ENCODE measurements around the gene SNRPA. TPM values are rescaled to one million over a fixed set of nuclear protein-coding genes. Genes with fewer than 3 reads are reported as not detected.
A peak's percentile ranks its signal among the peaks of the same experiment; 100 is the strongest.

The SNRPA gene
- total and polyA plus RNA-seq, 2 of the 13 experiments (the other 11 are each of a cell fraction or from before 2014, with no cell fraction given), result 59.6 to 162 TPM

- no peak for TF ChIP-seq ZMAT5 (CRISPR knock-in tag; IDR thresholded peaks at IDR 0.05; ENCODE audit: borderline replicate concordance, low read depth)
- TF ChIP-seq FOXA3 (CRISPR knock-in tag; IDR thresholded peaks at IDR 0.05), result peak; percentile 48; the same call in 1 of the 2 replicates
- TF ChIP-seq ZNF577 (CRISPR knock-in tag; IDR thresholded peaks at IDR 0.05; ENCODE audit: borderline replicate concordance, low read depth), result no peak
- TF ChIP-seq SIX1 (CRISPR knock-in tag; IDR thresholded peaks at IDR 0.05; ENCODE audit: borderline replicate concordance), result no peak
- no peak for TF ChIP-seq MED8 (CRISPR knock-in tag; IDR thresholded peaks at IDR 0.05; ENCODE audit: insufficient replicate concordance)
- no peak for TF ChIP-seq HIVEP1 (CRISPR knock-in tag; IDR thresholded peaks at IDR 0.05)
- TF ChIP-seq ARHGAP35 (CRISPR knock-in tag; IDR thresholded peaks at IDR 0.05; ENCODE audit: borderline replicate concordance), result no peak
- no peak for TF ChIP-seq KAT7 (CRISPR knock-in tag; IDR thresholded peaks at IDR 0.05; ENCODE audit: borderline replicate concordance)
- TF ChIP-seq THAP8 (CRISPR knock-in tag; IDR thresholded peaks at IDR 0.05; ENCODE audit: borderline replicate concordance), result no peak
- no peak for TF ChIP-seq NFATC3 (CRISPR knock-in tag; IDR thresholded peaks at IDR 0.05)
- TF ChIP-seq ATAD3A (CRISPR knock-in tag; IDR thresholded peaks at IDR 0.05), result no peak
- TF ChIP-seq ZBTB3 (CRISPR knock-in tag; IDR thresholded peaks at IDR 0.05; ENCODE audit: borderline replicate concordance, low read depth), result no peak; the same call in 1 of the 2 replicates
- TF ChIP-seq ZNF639 (CRISPR knock-in tag; conservative IDR thresholded peaks at IDR 0.05), result peak; percentile 47; the same call in 1 of the 2 replicates
- peak; percentile 65 for TF ChIP-seq GABPA (IDR thresholded peaks at IDR 0.05; ENCODE audit: low read depth, low read length)
- peak; percentile 90 for TF ChIP-seq GABPA (CRISPR knock-in tag; IDR thresholded peaks at IDR 0.05; ENCODE audit: low read depth)
- TF ChIP-seq MXD1 (CRISPR knock-in tag; IDR thresholded peaks at IDR 0.05), result no peak
- peak; percentile 60; the same call in 1 of the 2 replicates for TF ChIP-seq TAF1 (CRISPR knock-in tag; IDR thresholded peaks at IDR 0.05)
- no peak for TF ChIP-seq ZNF674 (CRISPR knock-in tag; IDR thresholded peaks at IDR 0.05; ENCODE audit: low read depth)
- TF ChIP-seq CHD4 (IDR thresholded peaks at IDR 0.05; ENCODE audit: borderline replicate concordance, low read length), result no peak
- TF ChIP-seq NR2F2 (IDR thresholded peaks at IDR 0.05; ENCODE audit: borderline replicate concordance, low read depth), result peak; percentile 70
- no peak for TF ChIP-seq ZNF280B (CRISPR knock-in tag; IDR thresholded peaks at IDR 0.05; ENCODE audit: borderline replicate concordance)
- TF ChIP-seq RELA (CRISPR knock-in tag; IDR thresholded peaks at IDR 0.05), result no peak
- TF ChIP-seq RFX5 (IDR thresholded peaks at IDR 0.05; ENCODE audit: low read depth, low read length), result peak; percentile 98
- TF ChIP-seq ZNF253 (CRISPR knock-in tag; IDR thresholded peaks at IDR 0.05; ENCODE audit: borderline replicate concordance), result no peak
- TF ChIP-seq TFAP4 (IDR thresholded peaks at IDR 0.05; ENCODE audit: borderline replicate concordance, low read depth), result peak; percentile 94
Measured at GRCh38 chr19:40750058-40750873, 737 bp upstream of the SNRPA start, which contains the start of gene ACTMAP (continued).

All from HepG2 (cell line).